ENCODE data around the gene DPP6. TPM values are rescaled to one million over a fixed set of nuclear protein-coding genes. Genes with fewer than 3 reads are reported as not detected.

DPP6 gene
- total and polyA plus RNA-seq, 2 experiments from 2014 or later: not detected

- H3K4me3 Mint-ChIP-seq: no peak overlapping the region
- Histone ChIP-seq H4K20me1 (replicated peaks; ENCODE audit: insufficient read depth) (no peaks in the 10 kb centered on the region), H3K4me2 (no peak overlapping the region), H3K4me3 (no peak overlapping the region), H3K9me2 (ENCODE audit: insufficient read depth) (no peaks in the 10 kb centered on the region), H3K79me2 (replicated peaks; ENCODE audit: insufficient read depth) (no peaks in the 10 kb centered on the region), H2AFZ (no peak overlapping the region), H3F3A (replicated peaks; ENCODE audit: low read depth) (no peaks in the 10 kb centered on the region), H3K36me3 (ENCODE audit: insufficient read depth) (no peaks in the 10 kb centered on the region; the same call in 1 of the 2 replicates), H3K27ac (ENCODE audit: low read depth) (no peak overlapping the region), H3K4me1 (ENCODE audit: insufficient read depth) (no peaks in the 10 kb centered on the region), H3K27me3 (ENCODE audit: insufficient read depth) (no peaks in the 10 kb centered on the region)
- peaks cover 12% of the 10 kb centered on the region for H3K27me3 Mint-ChIP-seq (ENCODE audit: insufficient read depth, low read depth, poor library complexity)
- H3K9me3 Mint-ChIP-seq: no peaks in the 10 kb centered on the region
- TF ChIP-seq, protein P1, sequence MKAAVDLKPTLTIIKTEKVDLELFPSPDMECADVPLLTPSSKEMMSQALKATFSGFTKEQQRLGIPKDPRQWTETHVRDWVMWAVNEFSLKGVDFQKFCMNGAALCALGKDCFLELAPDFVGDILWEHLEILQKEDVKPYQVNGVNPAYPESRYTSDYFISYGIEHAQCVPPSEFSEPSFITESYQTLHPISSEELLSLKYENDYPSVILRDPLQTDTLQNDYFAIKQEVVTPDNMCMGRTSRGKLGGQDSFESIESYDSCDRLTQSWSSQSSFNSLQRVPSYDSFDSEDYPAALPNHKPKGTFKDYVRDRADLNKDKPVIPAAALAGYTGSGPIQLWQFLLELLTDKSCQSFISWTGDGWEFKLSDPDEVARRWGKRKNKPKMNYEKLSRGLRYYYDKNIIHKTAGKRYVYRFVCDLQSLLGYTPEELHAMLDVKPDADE (IDR thresholded peaks at IDR 0.05): no peak
- TF ChIP-seq JUNB (IDR thresholded peaks at IDR 0.05; ENCODE audit: unreplicated experiment): no peak
- no peak overlapping the region for H3K27ac Mint-ChIP-seq
- H3K4me1 Mint-ChIP-seq: peaks cover 7% of the 10 kb centered on the region
- ATAC-seq (peak; percentile 55), DNase-seq (ENCODE audit: low spot score) (no peak)
- H3K36me3 Mint-ChIP-seq (ENCODE audit: low read depth): no peaks in the 10 kb centered on the region
These were observed 742.8 kb downstream of the DPP6 start for GRCh38 chr7:154795014-154795413.

DNA sequence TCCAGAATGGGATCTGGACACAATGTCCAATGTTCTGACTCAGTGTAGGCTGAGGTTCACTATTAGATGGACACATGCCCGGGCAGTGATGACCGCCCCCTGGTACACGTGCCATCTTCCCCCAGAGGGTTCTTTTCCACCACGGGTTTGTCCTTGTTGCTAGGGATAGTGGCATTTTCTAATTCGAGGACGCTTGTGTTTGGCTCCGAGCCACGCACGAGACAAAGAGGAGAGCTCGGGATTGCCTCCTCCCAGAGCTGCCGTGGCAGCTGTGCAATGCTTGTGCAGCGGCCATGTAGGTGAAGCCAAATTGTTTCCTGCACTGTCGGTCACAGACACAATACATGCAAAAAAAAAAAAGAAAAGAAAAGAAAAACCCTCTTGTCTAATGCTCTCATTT is 743.2 kb downstream of the DPP6 start:
- TF ChIP-seq, protein P2, sequence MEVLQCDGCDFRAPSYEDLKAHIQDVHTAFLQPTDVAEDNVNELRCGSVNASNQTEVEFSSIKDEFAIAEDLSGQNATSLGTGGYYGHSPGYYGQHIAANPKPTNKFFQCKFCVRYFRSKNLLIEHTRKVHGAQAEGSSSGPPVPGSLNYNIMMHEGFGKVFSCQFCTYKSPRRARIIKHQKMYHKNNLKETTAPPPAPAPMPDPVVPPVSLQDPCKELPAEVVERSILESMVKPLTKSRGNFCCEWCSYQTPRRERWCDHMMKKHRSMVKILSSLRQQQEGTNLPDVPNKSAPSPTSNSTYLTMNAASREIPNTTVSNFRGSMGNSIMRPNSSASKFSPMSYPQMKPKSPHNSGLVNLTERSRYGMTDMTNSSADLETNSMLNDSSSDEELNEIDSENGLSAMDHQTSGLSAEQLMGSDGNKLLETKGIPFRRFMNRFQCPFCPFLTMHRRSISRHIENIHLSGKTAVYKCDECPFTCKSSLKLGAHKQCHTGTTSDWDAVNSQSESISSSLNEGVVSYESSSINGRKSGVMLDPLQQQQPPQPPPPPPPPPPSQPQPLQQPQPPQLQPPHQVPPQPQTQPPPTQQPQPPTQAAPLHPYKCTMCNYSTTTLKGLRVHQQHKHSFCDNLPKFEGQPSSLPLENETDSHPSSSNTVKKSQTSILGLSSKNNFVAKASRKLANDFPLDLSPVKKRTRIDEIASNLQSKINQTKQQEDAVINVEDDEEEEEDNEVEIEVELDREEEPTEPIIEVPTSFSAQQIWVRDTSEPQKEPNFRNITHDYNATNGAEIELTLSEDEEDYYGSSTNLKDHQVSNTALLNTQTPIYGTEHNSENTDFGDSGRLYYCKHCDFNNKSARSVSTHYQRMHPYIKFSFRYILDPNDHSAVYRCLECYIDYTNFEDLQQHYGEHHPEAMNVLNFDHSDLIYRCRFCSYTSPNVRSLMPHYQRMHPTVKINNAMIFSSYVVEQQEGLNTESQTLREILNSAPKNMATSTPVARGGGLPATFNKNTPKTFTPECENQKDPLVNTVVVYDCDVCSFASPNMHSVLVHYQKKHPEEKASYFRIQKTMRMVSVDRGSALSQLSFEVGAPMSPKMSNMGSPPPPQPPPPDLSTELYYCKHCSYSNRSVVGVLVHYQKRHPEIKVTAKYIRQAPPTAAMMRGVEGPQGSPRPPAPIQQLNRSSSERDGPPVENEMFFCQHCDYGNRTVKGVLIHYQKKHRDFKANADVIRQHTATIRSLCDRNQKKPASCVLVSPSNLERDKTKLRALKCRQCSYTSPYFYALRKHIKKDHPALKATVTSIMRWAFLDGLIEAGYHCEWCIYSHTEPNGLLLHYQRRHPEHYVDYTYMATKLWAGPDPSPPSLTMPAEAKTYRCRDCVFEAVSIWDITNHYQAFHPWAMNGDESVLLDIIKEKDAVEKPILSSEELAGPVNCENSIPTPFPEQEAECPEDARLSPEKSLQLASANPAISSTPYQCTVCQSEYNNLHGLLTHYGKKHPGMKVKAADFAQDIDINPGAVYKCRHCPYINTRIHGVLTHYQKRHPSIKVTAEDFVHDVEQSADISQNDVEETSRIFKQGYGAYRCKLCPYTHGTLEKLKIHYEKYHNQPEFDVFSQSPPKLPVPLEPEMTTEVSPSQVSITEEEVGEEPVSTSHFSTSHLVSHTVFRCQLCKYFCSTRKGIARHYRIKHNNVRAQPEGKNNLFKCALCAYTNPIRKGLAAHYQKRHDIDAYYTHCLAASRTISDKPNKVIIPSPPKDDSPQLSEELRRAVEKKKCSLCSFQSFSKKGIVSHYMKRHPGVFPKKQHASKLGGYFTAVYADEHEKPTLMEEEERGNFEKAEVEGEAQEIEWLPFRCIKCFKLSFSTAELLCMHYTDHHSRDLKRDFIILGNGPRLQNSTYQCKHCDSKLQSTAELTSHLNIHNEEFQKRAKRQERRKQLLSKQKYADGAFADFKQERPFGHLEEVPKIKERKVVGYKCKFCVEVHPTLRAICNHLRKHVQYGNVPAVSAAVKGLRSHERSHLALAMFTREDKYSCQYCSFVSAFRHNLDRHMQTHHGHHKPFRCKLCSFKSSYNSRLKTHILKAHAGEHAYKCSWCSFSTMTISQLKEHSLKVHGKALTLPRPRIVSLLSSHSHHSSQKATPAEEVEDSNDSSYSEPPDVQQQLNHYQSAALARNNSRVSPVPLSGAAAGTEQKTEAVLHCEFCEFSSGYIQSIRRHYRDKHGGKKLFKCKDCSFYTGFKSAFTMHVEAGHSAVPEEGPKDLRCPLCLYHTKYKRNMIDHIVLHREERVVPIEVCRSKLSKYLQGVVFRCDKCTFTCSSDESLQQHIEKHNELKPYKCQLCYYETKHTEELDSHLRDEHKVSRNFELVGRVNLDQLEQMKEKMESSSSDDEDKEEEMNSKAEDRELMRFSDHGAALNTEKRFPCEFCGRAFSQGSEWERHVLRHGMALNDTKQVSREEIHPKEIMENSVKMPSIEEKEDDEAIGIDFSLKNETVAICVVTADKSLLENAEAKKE (CRISPR knock-in tag; IDR thresholded peaks at IDR 0.05): no peak
- TF ChIP-seq ZNF114 (CRISPR knock-in tag; IDR thresholded peaks at IDR 0.05): no peak
- TF ChIP-seq STAT1 (IDR thresholded peaks at IDR 0.05; ENCODE audit: unreplicated experiment): no peak
- TF ChIP-seq, protein P1 (IDR thresholded peaks at IDR 0.05): no peak
- TF ChIP-seq EZH2 (IDR thresholded peaks at IDR 0.05; ENCODE audit: low read depth, unreplicated experiment): no peak
- no peak for TF ChIP-seq NANOG (IDR thresholded peaks at IDR 0.05; ENCODE audit: borderline replicate concordance)
- TF ChIP-seq, protein P3, sequence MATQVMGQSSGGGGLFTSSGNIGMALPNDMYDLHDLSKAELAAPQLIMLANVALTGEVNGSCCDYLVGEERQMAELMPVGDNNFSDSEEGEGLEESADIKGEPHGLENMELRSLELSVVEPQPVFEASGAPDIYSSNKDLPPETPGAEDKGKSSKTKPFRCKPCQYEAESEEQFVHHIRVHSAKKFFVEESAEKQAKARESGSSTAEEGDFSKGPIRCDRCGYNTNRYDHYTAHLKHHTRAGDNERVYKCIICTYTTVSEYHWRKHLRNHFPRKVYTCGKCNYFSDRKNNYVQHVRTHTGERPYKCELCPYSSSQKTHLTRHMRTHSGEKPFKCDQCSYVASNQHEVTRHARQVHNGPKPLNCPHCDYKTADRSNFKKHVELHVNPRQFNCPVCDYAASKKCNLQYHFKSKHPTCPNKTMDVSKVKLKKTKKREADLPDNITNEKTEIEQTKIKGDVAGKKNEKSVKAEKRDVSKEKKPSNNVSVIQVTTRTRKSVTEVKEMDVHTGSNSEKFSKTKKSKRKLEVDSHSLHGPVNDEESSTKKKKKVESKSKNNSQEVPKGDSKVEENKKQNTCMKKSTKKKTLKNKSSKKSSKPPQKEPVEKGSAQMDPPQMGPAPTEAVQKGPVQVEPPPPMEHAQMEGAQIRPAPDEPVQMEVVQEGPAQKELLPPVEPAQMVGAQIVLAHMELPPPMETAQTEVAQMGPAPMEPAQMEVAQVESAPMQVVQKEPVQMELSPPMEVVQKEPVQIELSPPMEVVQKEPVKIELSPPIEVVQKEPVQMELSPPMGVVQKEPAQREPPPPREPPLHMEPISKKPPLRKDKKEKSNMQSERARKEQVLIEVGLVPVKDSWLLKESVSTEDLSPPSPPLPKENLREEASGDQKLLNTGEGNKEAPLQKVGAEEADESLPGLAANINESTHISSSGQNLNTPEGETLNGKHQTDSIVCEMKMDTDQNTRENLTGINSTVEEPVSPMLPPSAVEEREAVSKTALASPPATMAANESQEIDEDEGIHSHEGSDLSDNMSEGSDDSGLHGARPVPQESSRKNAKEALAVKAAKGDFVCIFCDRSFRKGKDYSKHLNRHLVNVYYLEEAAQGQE (IDR thresholded peaks at IDR 0.05; ENCODE audit: unreplicated experiment): no peak
- no peak for TF ChIP-seq EZH2phosphoT487 (IDR thresholded peaks at IDR 0.05; ENCODE audit: unreplicated experiment)
- no peak for TF ChIP-seq POLR2AphosphoS5 (IDR thresholded peaks at IDR 0.05; ENCODE audit: low read depth)
- no peak for TF ChIP-seq CREB1 (CRISPR knock-in tag; IDR thresholded peaks at IDR 0.05; ENCODE audit: low read depth)
- H3K4me3 ChIP-seq: no peak overlapping the region
- H3K79me2 ChIP-seq (replicated peaks; ENCODE audit: insufficient read depth): no peaks in the 10 kb centered on the region
- H3K4me1 ChIP-seq (ENCODE audit: insufficient read depth): no peaks in the 10 kb centered on the region
- H3K27me3 ChIP-seq (ENCODE audit: insufficient read depth): no peaks in the 10 kb centered on the region
- H3K36me3 Mint-ChIP-seq (ENCODE audit: low read depth): no peaks in the 10 kb centered on the region
- H3K36me3 ChIP-seq (ENCODE audit: insufficient read depth): no peaks in the 10 kb centered on the region; the same call in 1 of the 2 replicates
- H3K27me3 Mint-ChIP-seq (ENCODE audit: insufficient read depth, low read depth, poor library complexity): peaks cover 12% of the 10 kb centered on the region
- H3K4me3 Mint-ChIP-seq: no peak overlapping the region
- H4K20me1 ChIP-seq (replicated peaks; ENCODE audit: insufficient read depth): no peaks in the 10 kb centered on the region
- H3K27ac Mint-ChIP-seq: no peak overlapping the region
- no peak overlapping the region for H2AFZ ChIP-seq
- ATAC-seq: no peak
- H3K9me2 ChIP-seq (ENCODE audit: insufficient read depth): no peaks in the 10 kb centered on the region
- peaks cover 7% of the 10 kb centered on the region for H3K4me1 Mint-ChIP-seq
- no peaks in the 10 kb centered on the region for H3K9me3 Mint-ChIP-seq
- DNase-seq (ENCODE audit: low spot score): no peak
- no peaks in the 10 kb centered on the region for H3F3A ChIP-seq (replicated peaks; ENCODE audit: low read depth)
- no peak overlapping the region for H3K4me2 ChIP-seq
- no peak overlapping the region for H3K27ac ChIP-seq (ENCODE audit: low read depth)
